Endothelial cell of umbilical vein (primary cell): ENCODE results near the gene N4BP3. TPM values are rescaled to one million over a fixed set of nuclear protein-coding genes. Genes with fewer than 3 reads are reported as not detected.

Experiments
- BruUV-seq: library from RNA; stranded (reverse); fragments of 400-500 nt; replicated peaks from 2 replicates; lab custom pipeline; 2021; lab: Mats Ljungman, UMichigan
- CTCF ChIA-PET: fragments of 300-600, 350-600 bp; sonication (Branson Sonifier 250); formaldehyde crosslinking; loops from one replicate; lab custom pipeline; 2021; ENCODE audit warnings: antibody characterized with exemption, inconsistent platforms; lab: Charles Lee
- POLR2A ChIA-PET: fragments of 300-600, 350-600 bp; sonication (Branson Sonifier 250); formaldehyde crosslinking; loops from one replicate; lab custom pipeline; 2021; ENCODE audit warnings: antibody characterized with exemption, inconsistent platforms; lab: Charles Lee
- DNase-seq: peaks from one replicate; pipeline ENCODE4 v3.0.0-alpha.2; 2011; ENCODE audit warnings: low read depth, low spot score
- FAIRE-seq: peaks from 2 replicates; lab custom pipeline; 2011; peaks lifted over from hg19 to GRCh38; lab: Jason Lieb, UNC
- H2AFZ ChIP-seq: 2 replicates; pipeline ENCODE4 v1.6.0; 2012; ENCODE audit warnings: low read depth, low read length, control low read depth, inconsistent platforms
- H3K27ac ChIP-seq: 2 replicates; pipeline ENCODE4 v1.5.1; 2011; ENCODE audit warnings: low read depth, mild to moderate bottlenecking, control low read depth, low read length, moderate library complexity; ENCODE audit not compliant: insufficient read depth
- H3K27me3 ChIP-seq, 2 experiments: 2 replicates each; pipeline versions ENCODE4 v1.6.0 to v1.6.1; 2011; ENCODE audit warnings: low read length in 2 of 2, mixed read lengths in 1 of 2; ENCODE audit not compliant: control insufficient read depth in 2 of 2, insufficient read depth in 2 of 2
- H3K36me3 ChIP-seq, 2 experiments: 2 replicates in 1 of 2; 3 replicates in 1 of 2; pipeline ENCODE4 v1.5.1; 2011; ENCODE audit warnings: low read length in 2 of 2, mild to moderate bottlenecking in 1 of 2, moderate library complexity in 1 of 2; ENCODE audit not compliant: control insufficient read depth in 2 of 2, insufficient read depth in 2 of 2; ENCODE audit errors: extremely low read depth in 1 of 2
- H3K4me1 ChIP-seq: 3 replicates; pipeline ENCODE4 v1.5.1; 2011; ENCODE audit warnings: mild to moderate bottlenecking, low read length; ENCODE audit not compliant: control insufficient read depth, insufficient read depth; ENCODE audit errors: extremely low read depth
- H3K4me2 ChIP-seq: 2 replicates; pipeline ENCODE4 v1.6.1; 2011; ENCODE audit warnings: low read length, control low read depth, mixed read lengths; ENCODE audit not compliant: insufficient read depth
- H3K4me3 ChIP-seq, 3 experiments: fragments of 200-600 bp in 1 of 3; sonication (generic), shearing (Covaris generic) in 1 of 3; replicated peaks in 1 of 3; 2 replicates each; pipeline ENCODE4 v1.5.1; 2011 to 2016; ENCODE audit warnings: control low read depth in 3 of 3, low read length in 3 of 3, mild to moderate bottlenecking in 2 of 3, inconsistent platforms in 1 of 3, low read depth in 1 of 3, moderate library complexity in 1 of 3; ENCODE audit not compliant: insufficient read depth in 1 of 3
- H3K79me2 ChIP-seq: 2 replicates; pipeline ENCODE4 v1.6.0; 2012; ENCODE audit warnings: low read length, inconsistent platforms; ENCODE audit not compliant: control insufficient read depth, insufficient read depth
- H3K9ac ChIP-seq: replicated peaks from 2 replicates; pipeline ENCODE3; 2011; ENCODE audit warnings: low read length, control low read depth; ENCODE audit not compliant: insufficient read depth; ENCODE audit errors: extremely low read depth
- H3K9me1 ChIP-seq: replicated peaks from 3 replicates; pipeline ENCODE4 v1.6.0; 2011; ENCODE audit warnings: mild to moderate bottlenecking, low read length; ENCODE audit not compliant: control insufficient read depth, insufficient read depth; ENCODE audit errors: extremely low read depth
- H3K9me3 ChIP-seq: replicated peaks from 2 replicates; pipeline ENCODE4 v1.5.1; 2012; ENCODE audit warnings: low read length, inconsistent platforms; ENCODE audit not compliant: control insufficient read depth, insufficient read depth
- H4K20me1 ChIP-seq: replicated peaks from 2 replicates; pipeline ENCODE3; 2011; ENCODE audit warnings: mild to moderate bottlenecking, low read length; ENCODE audit not compliant: control insufficient read depth, insufficient read depth; ENCODE audit errors: extremely low read depth
- CTCF ChIP-seq, 2 donors: IDR thresholded peaks; 1 replicate in 1 of 2; 2 replicates in 1 of 2; pipeline ENCODE4 v1.5.1; 2011; ENCODE audit warnings: low read length in 2 of 2, mild to moderate bottlenecking in 2 of 2, moderate library complexity in 2 of 2, control low read depth in 1 of 2, inconsistent platforms in 1 of 2, low read depth in 1 of 2; ENCODE audit not compliant: insufficient read depth in 1 of 2; ENCODE audit errors: extremely low read depth in 1 of 2
- EZH2 ChIP-seq: IDR thresholded peaks from 2 replicates; pipeline ENCODE4 v1.6.1; 2012; ENCODE audit warnings: borderline replicate concordance, low read depth, mild to moderate bottlenecking, moderate library complexity, low read length, inconsistent platforms; ENCODE audit not compliant: severe bottlenecking
- FOS ChIP-seq: IDR thresholded peaks from 2 replicates; pipeline ENCODE4 v1.6.1; 2011; ENCODE audit warnings: mild to moderate bottlenecking, low read length, moderate library complexity, borderline replicate concordance; ENCODE audit not compliant: insufficient read depth
- GATA2 ChIP-seq: IDR thresholded peaks from 2 replicates; pipeline ENCODE4 v1.7.0; 2011; ENCODE audit warnings: low read depth, mild to moderate bottlenecking, moderate library complexity, mixed read lengths, low read length; ENCODE audit not compliant: insufficient read length, insufficient read depth
- JUN ChIP-seq: IDR thresholded peaks from 2 replicates; pipeline ENCODE4 v1.6.1; 2011; ENCODE audit warnings: borderline replicate concordance, low read depth; ENCODE audit not compliant: insufficient read length, insufficient read depth
- MAX ChIP-seq: IDR thresholded peaks from 2 replicates; pipeline ENCODE4 v1.6.1; 2011; ENCODE audit not compliant: insufficient read depth, insufficient read length
- MYC ChIP-seq: IDR thresholded peaks from one replicate; pipeline ENCODE4 v1.6.1; 2011; ENCODE audit warnings: mild to moderate bottlenecking, low read depth, low read length
- POLR2A ChIP-seq: IDR thresholded peaks from 2 replicates; pipeline ENCODE4 v1.6.1; 2012; ENCODE audit warnings: low read depth, mild to moderate bottlenecking, control low read depth, low read length
- POLR2AphosphoS5 ChIP-seq: IDR thresholded peaks from 2 replicates; pipeline ENCODE4 v1.6.1; 2012; ENCODE audit warnings: low read depth, mild to moderate bottlenecking, control low read depth, low read length, moderate library complexity; ENCODE audit not compliant: insufficient read depth
- dilution Hi-C: fragments of 300-500 bp; cut with MboI; formaldehyde crosslinking; loops from one replicate; pipeline ENCODE4 v1.15.0; 2019; ENCODE audit warnings: low sequenced_read_pairs; ENCODE audit not compliant: extremely low pct_ligation_motif_present
- intact Hi-C: fragments of 100-400 bp; cut with micrococcal nuclease; formaldehyde crosslinking; loops from one replicate; pipeline ENCODE4 v1.10.0; 2022
- polyA plus RNA-seq, 4 experiments: library from polyadenylated mRNA; depleted of rRNA in 3 of 4; stranded (reverse) in 3 of 4; unstranded in 1 of 4; fragments of >200 nt; gene quantifications; 2 replicates each; pipeline versions ENCODE4 v1.2.1 to v1.2.3, GENCODE V29; 2011 to 2012; ENCODE audit warnings: missing spikeins in 1 of 4
- total RNA-seq: library from RNA; stranded (reverse); gene quantifications from 2 replicates; pipeline ENCODE4 v1.2.3, GENCODE V29; 2021

N4BP3 gene
- total and polyA plus RNA-seq, 2 donors (not counting 3 experiments of a cell fraction or from before 2014, with no cell fraction given): 11.8 to 38.2 TPM

- dilution Hi-C loops (no loop called here), intact Hi-C loops (no loop called here)
- ChIA-PET CTCF (interaction anchor here (0.8 to 5.8 kb wide), 7 partner anchors 27 to 106 kb away, joined by 4 to 200 read pairs (median 44); partner anchors contain the start of gene N4BP3), POLR2A (interaction anchor here (1.6 kb wide), 1 partner anchor 126 kb away, joined by 7 read pairs; the partner anchor contains the start of gene HNRNPAB)
- no peak overlapping the region for H3K27ac ChIP-seq
- FAIRE-seq (no peak), DNase-seq (no peak)
- H2AFZ ChIP-seq: no peak overlapping the region
- peaks cover 0 to 3% of the 10 kb centered on the region in 2 experiments for H3K27me3 ChIP-seq
- no peaks in the 10 kb centered on the region for H3K36me3 ChIP-seq
- H3K4me2 ChIP-seq: no peak overlapping the region
- no peak overlapping the region for H3K4me3 ChIP-seq
- no peaks in the 10 kb centered on the region for H3K9me1 ChIP-seq
- BruUV-seq: no TSS peak
- no peaks in the 10 kb centered on the region for H3K4me1 ChIP-seq
- no peak for TF ChIP-seq POLR2AphosphoS5
- TF ChIP-seq MAX: no peak
- no peak for TF ChIP-seq GATA2
- TF ChIP-seq POLR2A: no peak
- TF ChIP-seq FOS: no peak
- TF ChIP-seq CTCF (IDR thresholded peaks at IDR 0.05; ENCODE audit: extremely low read depth in 1 of 2, insufficient read depth in 1 of 2, low read depth in 1 of 2, low read length in 2 of 2): no peak
- TF ChIP-seq JUN: no peak
- no peak for TF ChIP-seq MYC
- no peak for TF ChIP-seq EZH2
- no peaks in the 10 kb centered on the region for H4K20me1 ChIP-seq
- H3K9ac ChIP-seq: no peak overlapping the region
- H3K9me3 ChIP-seq: no peaks in the 10 kb centered on the region
- no peaks in the 10 kb centered on the region for H3K79me2 ChIP-seq
These were observed 34.9 kb upstream of the N4BP3 start for GRCh38 chr5:178078197-178079010.
